HG02623 (cell line): ENCODE measurements around the gene PPP1R12B.
A peak's percentile ranks its signal among the peaks of the same experiment; 100 is the strongest.
"Not testable (repeated sequence)": the region's sequence is repeated elsewhere in the genome, so short reads cannot be mapped to it uniquely, and the experiment has no call there.

ENCODE experiments used
- ATAC-seq: cut with Tn5 transposase; IDR thresholded peaks from one replicate; pipeline ENCODE4 v1.9.1; 2021; ENCODE audit warnings: moderate library complexity; ENCODE audit not compliant: unreplicated experiment

The PPP1R12B gene

DNA sequence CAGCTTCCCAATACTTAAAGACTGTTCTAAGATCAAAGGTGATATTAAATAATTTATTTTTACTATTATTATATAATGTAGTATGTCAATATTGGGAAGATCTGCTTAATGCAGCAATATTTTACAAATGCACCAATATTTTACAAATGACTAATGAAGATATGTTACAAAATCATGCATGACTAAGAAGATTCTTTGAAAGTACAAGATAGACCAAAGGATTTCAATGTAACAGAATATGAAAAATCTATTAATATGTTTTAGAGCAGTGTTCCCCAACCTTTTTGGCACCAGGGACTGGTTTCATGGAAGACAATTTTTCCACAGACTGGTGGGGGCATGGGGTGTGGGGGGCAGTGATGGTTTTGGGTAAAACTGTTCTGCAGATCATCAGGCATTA is 132.1 kb downstream of the PPP1R12B start:
- ATAC-seq, result not testable (repeated sequence)

DNA sequence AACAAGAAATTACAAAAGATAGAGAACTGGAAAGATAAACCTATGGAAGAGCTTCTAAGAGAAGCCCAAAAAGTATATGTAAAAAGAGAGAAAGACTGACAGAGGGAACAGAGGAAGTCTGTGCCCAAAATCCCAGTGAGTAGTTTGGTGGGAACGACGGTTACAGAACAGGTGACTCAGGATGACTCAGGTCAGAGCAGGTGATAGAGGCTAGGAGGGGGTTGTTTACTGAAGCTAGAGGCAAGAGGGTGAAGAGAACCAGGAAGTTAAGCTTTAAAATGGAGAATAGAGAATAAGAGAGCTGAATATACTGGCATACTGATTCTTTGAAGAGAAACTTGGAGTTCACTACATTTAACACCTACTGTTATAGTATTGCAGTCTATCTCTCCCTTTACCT is 134.9 kb downstream of the PPP1R12B start:
- not testable (repeated sequence) for ATAC-seq

DNA sequence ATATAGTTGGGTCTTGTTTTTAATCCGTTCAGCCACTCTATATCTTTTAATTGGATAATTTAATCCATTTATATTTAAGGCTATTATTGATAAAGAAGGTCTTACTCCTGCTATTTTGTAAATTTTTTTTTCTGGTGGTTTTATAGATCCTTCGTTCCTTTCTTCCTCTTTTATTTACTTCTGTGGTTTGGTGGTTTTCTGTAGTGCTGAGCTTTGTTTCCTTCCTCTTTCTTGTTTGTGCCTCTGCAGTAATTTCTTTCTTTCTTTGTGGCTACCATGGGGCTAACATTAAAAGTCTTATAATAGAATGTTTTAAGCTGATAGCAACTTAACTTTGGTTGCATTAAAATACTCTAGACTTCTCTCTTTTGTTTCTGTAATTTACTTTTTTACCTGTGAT is 135.5 kb downstream of the PPP1R12B start:
- not testable (repeated sequence) for ATAC-seq

DNA sequence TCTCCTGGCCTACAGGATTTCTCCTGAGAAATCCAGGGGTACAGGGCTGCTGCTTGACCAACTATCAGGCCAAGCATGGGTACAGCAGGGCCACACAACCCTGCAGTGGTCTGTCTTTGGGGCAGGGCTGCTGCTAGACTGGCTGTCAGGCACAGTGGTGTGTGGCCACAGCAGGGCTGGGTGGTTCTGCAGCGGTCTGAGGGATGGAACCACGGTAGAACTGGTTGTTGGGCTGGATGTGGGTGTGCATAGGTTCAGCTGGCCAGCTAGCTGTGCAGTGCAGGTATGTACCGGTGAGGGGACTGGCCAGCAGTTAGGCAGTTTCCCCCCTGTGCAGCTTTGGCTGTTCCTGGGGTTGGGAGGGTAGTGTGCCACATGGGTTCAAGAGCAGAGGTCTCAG is 136.3 kb downstream of the PPP1R12B start:
- ATAC-seq, result not testable (repeated sequence)

GRCh38 chr1:202488178-202488649 is 139.7 kb downstream of the PPP1R12B start:
- ATAC-seq, result peak; percentile 50

DNA sequence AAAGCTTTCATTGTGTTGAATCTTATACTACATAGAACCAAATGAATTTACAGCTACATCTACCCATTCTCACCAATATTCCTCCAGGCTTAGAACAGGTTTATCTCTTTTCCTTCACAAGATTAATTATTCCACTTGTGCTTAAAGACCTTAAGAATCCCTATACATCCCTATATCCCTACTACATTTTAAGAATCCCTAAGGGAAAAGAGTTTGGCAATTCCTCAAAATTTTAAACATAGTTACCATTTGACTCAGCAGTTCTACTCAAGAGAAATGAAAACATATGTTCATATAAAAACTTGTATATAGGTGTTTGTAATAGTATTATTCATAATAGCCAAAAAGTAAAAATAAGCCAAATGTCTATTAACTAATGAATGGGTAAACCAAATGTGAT is 140.6 kb downstream of the PPP1R12B start:
- ATAC-seq, result not testable (repeated sequence)

GRCh38 chr1:202493112-202493511 is 144.6 kb downstream of the PPP1R12B start:
- not testable (repeated sequence) for ATAC-seq

GRCh38 chr1:202498542-202498941 is 150.0 kb downstream of the PPP1R12B start:
- ATAC-seq, result no peak

DNA sequence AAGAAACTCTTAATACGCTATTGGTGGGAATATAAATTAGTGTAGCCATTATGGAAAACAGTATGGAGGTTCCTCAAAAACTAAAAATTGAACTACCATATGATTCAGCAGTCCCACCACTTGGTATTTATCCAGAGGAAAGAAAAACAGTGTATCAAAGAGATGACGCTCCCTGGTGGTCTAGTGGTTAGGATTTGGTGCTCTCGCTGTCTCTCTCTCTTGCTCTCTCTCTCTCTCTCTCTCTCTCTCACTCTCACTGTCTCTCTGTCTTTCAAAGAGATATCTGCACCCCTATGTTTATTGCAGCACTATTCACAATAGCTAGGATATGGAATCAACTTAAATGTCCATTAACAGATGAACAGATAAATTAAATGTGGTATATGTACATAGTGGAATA is 151.5 kb downstream of the PPP1R12B start:
- ATAC-seq, result not testable (repeated sequence)

DNA sequence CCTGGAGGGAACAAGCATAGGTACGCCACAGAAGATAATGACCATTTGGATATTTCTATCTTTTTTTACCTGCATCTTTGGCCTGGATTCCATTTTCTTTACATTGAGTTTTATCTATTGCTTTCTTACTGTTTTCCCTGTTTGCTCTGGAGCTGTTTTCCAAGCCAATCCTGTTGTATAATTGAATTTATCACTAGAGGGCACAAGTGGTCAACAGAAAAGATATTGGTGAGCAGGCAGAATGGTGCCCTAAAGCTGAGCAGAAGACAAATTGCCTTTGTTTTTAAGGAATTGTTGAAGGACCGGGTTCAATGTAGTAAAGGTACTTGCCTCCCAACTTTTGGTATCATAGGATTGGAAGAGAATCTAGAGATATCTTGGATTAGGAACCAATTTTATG is 152.8 kb downstream of the PPP1R12B start:
- no peak for ATAC-seq

DNA sequence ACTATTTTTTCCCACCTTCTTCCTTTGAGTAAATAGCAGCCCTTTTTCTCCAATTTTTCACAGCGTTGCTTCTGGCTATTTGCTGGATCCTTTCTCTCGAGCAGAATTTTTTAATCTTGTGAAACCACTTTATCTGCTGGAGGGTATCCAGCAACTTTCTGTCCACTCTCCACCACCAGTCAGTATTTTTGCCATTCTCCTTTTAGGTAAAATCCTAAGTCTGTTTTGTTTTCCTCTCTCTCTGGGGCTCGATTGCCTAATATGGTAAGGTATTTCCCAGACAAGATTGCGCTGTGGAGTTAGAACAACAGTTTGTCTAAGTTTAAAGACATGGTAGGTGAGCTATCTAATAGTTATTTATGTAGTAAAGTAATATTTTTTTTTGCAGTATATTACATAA is 156.9 kb downstream of the PPP1R12B start:
- no peak for ATAC-seq

DNA sequence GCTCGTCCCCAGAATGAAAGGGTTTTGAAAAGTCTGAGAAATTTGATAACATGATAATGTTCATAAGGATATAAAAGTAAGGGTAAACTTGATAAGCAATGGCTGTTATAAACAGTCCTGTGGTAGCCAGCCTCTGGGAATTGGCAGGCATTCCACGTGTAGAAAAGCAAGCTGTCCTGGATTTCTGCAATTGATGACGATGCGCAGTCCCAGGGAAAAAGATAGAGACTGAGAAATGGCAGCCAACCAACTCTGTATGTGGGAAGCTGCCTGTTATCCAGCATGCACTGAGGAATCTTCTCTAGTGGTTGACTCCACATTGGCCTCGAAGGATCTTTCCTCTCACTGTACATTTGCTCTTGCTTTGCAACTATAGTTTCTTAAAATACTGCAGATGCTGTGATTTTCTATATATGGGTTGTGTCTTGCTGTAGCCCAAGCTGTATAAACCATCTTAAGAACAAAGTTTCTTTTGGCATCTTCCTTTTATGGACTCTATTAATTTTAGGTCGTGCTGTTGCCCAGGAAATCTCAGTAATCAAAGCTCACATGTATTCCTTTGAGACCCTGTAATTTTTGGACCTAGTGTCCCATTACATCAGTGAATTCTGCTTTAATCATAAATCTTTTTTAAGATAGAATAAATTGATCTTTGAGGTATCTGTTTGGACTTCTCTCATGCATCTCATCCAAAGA is 157.5 kb downstream of the PPP1R12B start:
- not testable (repeated sequence) for ATAC-seq

- not testable (repeated sequence) for ATAC-seq
Measured at GRCh38 chr1:202508863-202509262, 160.4 kb downstream of the PPP1R12B start.

GRCh38 chr1:202513875-202514274 is 165.4 kb downstream of the PPP1R12B start:
- ATAC-seq, result not testable (repeated sequence)

GRCh38 chr1:202516434-202516877 is 168.0 kb downstream of the PPP1R12B start:
- ATAC-seq, result no peak

DNA sequence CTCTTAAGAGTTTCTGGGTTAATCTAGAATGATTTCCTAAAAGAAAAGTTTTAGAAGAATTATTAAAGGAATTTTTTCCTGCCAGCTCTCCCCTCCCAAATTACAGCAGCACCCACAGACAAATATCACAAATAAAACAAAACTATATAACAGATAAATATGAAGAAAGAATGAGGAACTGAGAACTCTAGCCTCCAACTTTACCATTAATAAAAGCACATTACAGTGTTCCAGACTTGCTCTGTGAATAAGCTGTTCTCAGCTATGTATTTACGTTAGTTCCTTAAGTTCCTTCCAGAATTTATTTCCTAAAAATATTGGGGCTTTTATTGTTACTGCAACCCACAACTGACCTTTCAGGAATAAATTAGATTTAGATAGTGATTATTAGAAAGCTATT is 168.6 kb downstream of the PPP1R12B start:
- ATAC-seq, result not testable (repeated sequence)

- not testable (repeated sequence) for ATAC-seq
Measured at GRCh38 chr1:202518180-202518579, 169.7 kb downstream of the PPP1R12B start.

DNA sequence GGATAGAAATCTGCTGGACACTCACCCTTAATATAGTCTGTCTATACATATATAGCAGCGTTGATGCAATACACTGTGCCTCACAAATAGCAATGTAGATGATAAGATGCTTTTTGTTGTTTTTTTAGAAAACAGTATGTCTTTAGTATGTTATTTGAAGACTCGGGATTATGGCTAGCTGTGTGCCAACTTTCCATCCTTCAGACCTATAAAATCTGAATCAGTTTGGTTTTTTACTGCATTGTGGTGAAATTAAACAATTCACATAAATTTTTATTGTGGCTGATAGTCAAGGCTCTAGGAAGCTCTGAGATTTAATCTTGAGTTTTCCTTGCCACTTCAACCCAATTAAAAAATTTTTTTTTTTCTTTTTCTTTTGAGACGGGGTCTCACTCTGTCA is 170.4 kb downstream of the PPP1R12B start:
- not testable (repeated sequence) for ATAC-seq

DNA sequence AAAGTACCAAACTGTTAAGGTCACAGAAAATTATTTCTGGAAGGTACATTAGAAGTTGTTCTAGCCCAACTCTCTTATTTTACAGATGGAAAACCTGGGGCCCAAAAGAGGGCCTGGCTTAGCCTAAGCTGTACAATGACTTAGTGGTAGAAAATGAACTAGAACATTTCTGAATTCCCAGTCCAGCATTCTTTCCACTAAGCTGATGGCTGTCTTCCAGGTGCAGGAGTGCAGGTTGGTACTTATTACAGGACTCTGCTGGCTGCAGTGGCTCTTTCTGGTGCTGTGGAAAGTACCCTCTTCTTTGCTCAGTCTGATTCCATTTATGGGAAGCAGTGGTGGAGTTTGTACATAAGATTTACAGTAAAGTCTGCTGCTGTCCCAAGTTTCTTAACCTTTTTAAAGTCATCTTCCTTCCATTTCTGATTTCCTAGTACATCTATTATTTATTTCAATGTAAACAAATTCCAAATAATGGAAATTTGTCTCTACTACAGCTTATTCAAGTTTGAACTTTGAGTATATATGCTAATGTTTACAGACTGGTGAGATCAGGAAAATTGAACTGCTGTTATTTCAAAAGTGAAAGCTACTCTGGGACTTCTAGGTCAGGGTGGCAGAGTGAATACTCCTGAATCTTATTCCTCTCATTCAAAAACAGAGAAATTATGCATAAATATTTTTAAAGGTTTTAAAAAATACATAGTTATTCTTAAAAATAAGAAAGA is 171.8 kb downstream of the PPP1R12B start:
- ATAC-seq, result not testable (repeated sequence)

DNA sequence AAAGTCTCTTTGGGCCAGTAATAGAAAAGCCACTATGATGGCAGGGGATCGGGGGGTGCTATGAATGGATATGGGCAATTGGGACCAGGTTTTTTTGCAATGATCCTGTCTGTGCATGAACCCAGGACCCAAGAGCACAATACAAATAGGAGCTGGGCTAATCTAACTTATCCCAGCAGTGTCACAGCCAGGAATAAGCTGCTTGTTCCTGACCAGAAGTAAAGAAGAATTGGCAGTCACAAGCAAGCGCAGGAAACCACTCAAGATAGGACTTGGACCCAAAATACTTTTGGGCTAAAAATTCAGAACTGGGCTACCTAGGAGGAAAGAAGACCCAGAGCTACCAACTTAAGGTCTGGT is 172.3 kb downstream of the PPP1R12B start:
- not testable (repeated sequence) for ATAC-seq

GRCh38 chr1:202521484-202521883 is 173.0 kb downstream of the PPP1R12B start:
- ATAC-seq, result not testable (repeated sequence)

DNA sequence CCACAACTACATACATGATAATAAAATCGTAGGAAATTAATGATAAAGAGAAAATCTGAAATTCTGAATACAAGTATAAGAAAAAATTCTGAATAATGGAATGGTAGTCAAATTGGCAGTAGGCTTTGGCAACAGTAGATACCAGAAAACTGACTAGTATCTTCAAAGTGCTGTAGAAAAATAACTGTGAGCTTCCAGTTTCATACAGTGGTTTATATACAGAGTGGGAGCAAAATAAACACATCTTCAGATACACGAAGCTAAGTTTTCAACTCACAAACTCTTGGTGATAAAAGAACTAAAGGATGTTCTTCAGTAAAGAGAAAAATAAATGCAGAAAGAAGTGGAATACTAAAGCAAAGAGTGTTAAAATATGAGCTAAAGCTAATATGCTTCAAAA is 173.4 kb downstream of the PPP1R12B start:
- no peak for ATAC-seq
